ENCODE data around the gene TOR4A. TPM values are rescaled to one million over a fixed set of nuclear protein-coding genes. Genes with fewer than 3 reads are reported as not detected.

Gene TOR4A
- total and polyA plus RNA-seq, 3 donors from 2014 or later, result 2.1 to 4.5 (median 3.4) TPM

DNA sequence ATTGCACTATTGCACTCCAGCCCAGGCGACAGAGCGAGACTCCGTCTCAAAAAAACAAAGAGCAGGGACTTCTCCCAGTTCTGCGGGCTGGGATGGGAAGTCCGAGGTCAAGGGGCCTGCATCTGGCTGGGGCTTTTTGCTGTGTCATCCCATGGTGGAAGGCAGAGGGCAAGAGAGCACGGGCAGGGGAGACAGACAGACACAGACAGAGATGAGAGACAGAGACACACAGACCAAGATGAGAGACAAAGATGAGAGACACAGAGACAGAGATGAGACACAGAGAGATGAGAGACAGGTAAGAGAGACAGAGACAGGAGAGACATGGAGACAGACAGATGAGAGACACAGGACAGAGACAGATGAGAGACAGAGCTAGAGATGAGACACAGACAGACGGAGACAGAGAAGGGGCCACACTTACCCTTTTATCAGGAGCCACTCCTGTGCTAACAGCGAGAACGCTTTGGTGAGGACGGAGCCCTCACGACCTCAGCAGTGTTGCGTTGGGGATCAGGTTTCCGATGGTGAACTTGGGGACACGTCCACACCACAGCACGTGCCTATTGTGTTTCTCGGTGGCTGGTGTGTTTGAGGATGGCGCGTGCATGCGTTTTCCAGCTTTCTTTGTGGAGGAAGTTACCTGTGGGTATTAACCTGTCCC, 8.9 kb upstream of the TOR4A start:
- TF ChIP-seq POLR2A (IDR thresholded peaks at IDR 0.05), result no peak
- TF ChIP-seq, protein P1, sequence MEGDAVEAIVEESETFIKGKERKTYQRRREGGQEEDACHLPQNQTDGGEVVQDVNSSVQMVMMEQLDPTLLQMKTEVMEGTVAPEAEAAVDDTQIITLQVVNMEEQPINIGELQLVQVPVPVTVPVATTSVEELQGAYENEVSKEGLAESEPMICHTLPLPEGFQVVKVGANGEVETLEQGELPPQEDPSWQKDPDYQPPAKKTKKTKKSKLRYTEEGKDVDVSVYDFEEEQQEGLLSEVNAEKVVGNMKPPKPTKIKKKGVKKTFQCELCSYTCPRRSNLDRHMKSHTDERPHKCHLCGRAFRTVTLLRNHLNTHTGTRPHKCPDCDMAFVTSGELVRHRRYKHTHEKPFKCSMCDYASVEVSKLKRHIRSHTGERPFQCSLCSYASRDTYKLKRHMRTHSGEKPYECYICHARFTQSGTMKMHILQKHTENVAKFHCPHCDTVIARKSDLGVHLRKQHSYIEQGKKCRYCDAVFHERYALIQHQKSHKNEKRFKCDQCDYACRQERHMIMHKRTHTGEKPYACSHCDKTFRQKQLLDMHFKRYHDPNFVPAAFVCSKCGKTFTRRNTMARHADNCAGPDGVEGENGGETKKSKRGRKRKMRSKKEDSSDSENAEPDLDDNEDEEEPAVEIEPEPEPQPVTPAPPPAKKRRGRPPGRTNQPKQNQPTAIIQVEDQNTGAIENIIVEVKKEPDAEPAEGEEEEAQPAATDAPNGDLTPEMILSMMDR (IDR thresholded peaks at IDR 0.05), result no peak
- Histone ChIP-seq H3K9me3 (no peaks in the 10 kb centered on the region), H3K4me3 (no peak overlapping the region), H3K27me3 (no peaks in the 10 kb centered on the region), H3K27ac (no peak overlapping the region), H3K36me3 (ENCODE audit: low read depth, missing control alignments) (no peaks in the 10 kb centered on the region), H3K4me1 (peaks cover 10% of the 10 kb centered on the region)
- intact Hi-C loops (cut with DNase I; ENCODE audit: low total_unique reads), result no loop called here
- DNase-seq, result no peak
- WGBS, 2 donors, result 69 to 73% methylated on average over 19 of the region's 19 CpGs

DNA sequence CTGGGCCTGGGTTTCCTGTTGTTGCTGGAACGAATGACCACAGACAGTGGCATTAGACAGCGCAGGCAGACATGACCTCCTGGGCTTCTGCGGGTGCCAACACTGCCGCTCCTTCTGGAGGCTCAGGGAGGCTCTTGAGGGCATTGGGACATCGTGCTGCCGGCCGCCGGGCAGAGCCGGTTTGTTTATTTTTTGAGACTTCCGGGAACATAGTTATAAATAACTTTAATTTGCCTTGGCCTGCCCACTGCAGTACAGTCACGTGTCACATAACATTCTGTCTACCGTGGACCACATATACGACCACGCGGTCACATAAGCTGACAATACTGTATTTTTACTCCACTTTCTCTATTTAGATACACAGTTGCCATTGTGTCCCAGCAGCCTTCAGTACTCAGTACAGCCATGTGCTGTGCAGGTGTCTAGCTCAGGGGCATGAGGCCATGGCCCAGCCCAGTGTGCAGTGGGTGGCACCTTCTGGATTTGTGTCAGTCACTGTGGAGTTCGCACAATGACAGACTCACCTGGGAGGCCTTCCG, 8.2 kb upstream of the TOR4A start:
- H3K9me3 ChIP-seq, result no peaks in the 10 kb centered on the region
- no peak for DNase-seq
- H3K4me3 ChIP-seq, result no peak overlapping the region
- H3K27me3 ChIP-seq, result no peaks in the 10 kb centered on the region
- H3K27ac ChIP-seq, result no peak overlapping the region
- intact Hi-C loops (cut with DNase I; ENCODE audit: low total_unique reads), result no loop called here
- 41 to 62% methylated on average over 17 of the region's 17 CpGs for WGBS, 2 donors
- TF ChIP-seq, protein P1 (IDR thresholded peaks at IDR 0.05), result no peak
- no peak for TF ChIP-seq POLR2A (IDR thresholded peaks at IDR 0.05)
- H3K36me3 ChIP-seq (ENCODE audit: low read depth, missing control alignments), result no peaks in the 10 kb centered on the region
- H3K4me1 ChIP-seq, result peaks cover 10% of the 10 kb centered on the region

GRCh38 chr9:137270929-137271695, 6.4 kb upstream of the TOR4A start:
- H3K36me3 ChIP-seq (ENCODE audit: low read depth, missing control alignments), result no peaks in the 10 kb centered on the region
- peaks cover 11% of the 10 kb centered on the region for H3K4me1 ChIP-seq
- no peaks in the 10 kb centered on the region for H3K27me3 ChIP-seq
- no peak overlapping the region for H3K27ac ChIP-seq
- TF ChIP-seq POLR2A (IDR thresholded peaks at IDR 0.05), result no peak
- TF ChIP-seq, protein P1 (IDR thresholded peaks at IDR 0.05), result no peak
- H3K4me3 ChIP-seq, result no peak overlapping the region
- 90 to 91% methylated on average over 29 to 32 of the region's 32 CpGs for WGBS, 2 donors
- DNase-seq, result no peak
- intact Hi-C loops (cut with DNase I; ENCODE audit: low total_unique reads), result no loop called here
- no peaks in the 10 kb centered on the region for H3K9me3 ChIP-seq

- H3K4me3 ChIP-seq, result no peak overlapping the region
- no peaks in the 10 kb centered on the region for H3K9me3 ChIP-seq
- 66 to 68% methylated on average over 3 of the region's 3 CpGs for WGBS, 2 donors
- no peak for DNase-seq
- no peak overlapping the region for H3K27ac ChIP-seq
- intact Hi-C loops (cut with DNase I; ENCODE audit: low total_unique reads), result no loop called here
- no peaks in the 10 kb centered on the region for H3K27me3 ChIP-seq
- H3K4me1 ChIP-seq, result peaks cover 17% of the 10 kb centered on the region
- TF ChIP-seq, protein P1 (IDR thresholded peaks at IDR 0.05), result no peak
- TF ChIP-seq POLR2A (IDR thresholded peaks at IDR 0.05), result no peak
- no peaks in the 10 kb centered on the region for H3K36me3 ChIP-seq (ENCODE audit: low read depth, missing control alignments)
Observed at GRCh38 chr9:137271696-137272076, 5.8 kb upstream of the TOR4A start.
